ENCODE measurements around the gene GNAL. TPM values are rescaled to one million over a fixed set of nuclear protein-coding genes. Genes with fewer than 3 reads are reported as not detected.

Gene GNAL
- total and polyA plus RNA-seq, 4 donors, result 0.15 to 0.92 (median 0.72) TPM

DNA sequence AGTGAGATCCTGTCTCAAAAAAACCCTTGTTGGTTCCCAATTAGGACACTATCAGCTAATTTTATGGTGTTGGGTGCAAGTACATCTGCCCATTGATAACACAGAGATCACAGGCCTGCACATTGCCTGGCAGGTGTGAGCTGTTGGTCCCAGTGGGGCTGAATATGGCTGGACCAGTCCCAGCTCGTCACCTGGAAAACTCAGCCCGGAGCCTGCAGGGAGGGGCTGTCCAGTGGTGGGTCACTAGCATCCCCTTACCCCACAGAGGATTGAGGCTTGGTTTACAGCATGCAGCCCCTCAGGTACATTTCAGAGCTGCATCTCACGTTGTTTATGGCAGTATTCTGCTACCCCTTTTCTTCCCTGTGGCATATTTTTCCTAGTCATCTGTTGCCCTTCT lies 121.3 kb downstream of the GNAL start:
- WGBS, result 80% methylated on average over 3 of the region's 3 CpGs
- no peak for DNase-seq (ENCODE audit: low spot score)
- no peaks in the 10 kb centered on the region for H3K27me3 ChIP-seq (ENCODE audit: control insufficient read depth in 4 of 4, insufficient read depth in 4 of 4, low read length in 3 of 4)
- H3K27ac ChIP-seq (ENCODE audit: low read depth in 1 of 2, low read length in 2 of 2), result no peak overlapping the region
- no peak for TF ChIP-seq YY1 (IDR thresholded peaks at IDR 0.05)
- no peak for TF ChIP-seq FOXA2 (IDR thresholded peaks at IDR 0.05)
- TF ChIP-seq, protein P1, sequence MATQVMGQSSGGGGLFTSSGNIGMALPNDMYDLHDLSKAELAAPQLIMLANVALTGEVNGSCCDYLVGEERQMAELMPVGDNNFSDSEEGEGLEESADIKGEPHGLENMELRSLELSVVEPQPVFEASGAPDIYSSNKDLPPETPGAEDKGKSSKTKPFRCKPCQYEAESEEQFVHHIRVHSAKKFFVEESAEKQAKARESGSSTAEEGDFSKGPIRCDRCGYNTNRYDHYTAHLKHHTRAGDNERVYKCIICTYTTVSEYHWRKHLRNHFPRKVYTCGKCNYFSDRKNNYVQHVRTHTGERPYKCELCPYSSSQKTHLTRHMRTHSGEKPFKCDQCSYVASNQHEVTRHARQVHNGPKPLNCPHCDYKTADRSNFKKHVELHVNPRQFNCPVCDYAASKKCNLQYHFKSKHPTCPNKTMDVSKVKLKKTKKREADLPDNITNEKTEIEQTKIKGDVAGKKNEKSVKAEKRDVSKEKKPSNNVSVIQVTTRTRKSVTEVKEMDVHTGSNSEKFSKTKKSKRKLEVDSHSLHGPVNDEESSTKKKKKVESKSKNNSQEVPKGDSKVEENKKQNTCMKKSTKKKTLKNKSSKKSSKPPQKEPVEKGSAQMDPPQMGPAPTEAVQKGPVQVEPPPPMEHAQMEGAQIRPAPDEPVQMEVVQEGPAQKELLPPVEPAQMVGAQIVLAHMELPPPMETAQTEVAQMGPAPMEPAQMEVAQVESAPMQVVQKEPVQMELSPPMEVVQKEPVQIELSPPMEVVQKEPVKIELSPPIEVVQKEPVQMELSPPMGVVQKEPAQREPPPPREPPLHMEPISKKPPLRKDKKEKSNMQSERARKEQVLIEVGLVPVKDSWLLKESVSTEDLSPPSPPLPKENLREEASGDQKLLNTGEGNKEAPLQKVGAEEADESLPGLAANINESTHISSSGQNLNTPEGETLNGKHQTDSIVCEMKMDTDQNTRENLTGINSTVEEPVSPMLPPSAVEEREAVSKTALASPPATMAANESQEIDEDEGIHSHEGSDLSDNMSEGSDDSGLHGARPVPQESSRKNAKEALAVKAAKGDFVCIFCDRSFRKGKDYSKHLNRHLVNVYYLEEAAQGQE (IDR thresholded peaks at IDR 0.05), result no peak
- TF ChIP-seq, protein P2, sequence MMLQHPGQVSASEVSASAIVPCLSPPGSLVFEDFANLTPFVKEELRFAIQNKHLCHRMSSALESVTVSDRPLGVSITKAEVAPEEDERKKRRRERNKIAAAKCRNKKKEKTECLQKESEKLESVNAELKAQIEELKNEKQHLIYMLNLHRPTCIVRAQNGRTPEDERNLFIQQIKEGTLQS (IDR thresholded peaks at IDR 0.05), result no peak
- TF ChIP-seq, protein P3, sequence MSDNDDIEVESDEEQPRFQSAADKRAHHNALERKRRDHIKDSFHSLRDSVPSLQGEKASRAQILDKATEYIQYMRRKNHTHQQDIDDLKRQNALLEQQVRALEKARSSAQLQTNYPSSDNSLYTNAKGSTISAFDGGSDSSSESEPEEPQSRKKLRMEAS (IDR thresholded peaks at IDR 0.05), result no peak
- TF ChIP-seq NR2F2 (IDR thresholded peaks at IDR 0.05), result no peak
- TF ChIP-seq, protein P4, sequence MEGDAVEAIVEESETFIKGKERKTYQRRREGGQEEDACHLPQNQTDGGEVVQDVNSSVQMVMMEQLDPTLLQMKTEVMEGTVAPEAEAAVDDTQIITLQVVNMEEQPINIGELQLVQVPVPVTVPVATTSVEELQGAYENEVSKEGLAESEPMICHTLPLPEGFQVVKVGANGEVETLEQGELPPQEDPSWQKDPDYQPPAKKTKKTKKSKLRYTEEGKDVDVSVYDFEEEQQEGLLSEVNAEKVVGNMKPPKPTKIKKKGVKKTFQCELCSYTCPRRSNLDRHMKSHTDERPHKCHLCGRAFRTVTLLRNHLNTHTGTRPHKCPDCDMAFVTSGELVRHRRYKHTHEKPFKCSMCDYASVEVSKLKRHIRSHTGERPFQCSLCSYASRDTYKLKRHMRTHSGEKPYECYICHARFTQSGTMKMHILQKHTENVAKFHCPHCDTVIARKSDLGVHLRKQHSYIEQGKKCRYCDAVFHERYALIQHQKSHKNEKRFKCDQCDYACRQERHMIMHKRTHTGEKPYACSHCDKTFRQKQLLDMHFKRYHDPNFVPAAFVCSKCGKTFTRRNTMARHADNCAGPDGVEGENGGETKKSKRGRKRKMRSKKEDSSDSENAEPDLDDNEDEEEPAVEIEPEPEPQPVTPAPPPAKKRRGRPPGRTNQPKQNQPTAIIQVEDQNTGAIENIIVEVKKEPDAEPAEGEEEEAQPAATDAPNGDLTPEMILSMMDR (IDR thresholded peaks at IDR 0.05; ENCODE audit: low read depth, low read length, missing input control), result no peak
- TF ChIP-seq FOXA1 (IDR thresholded peaks at IDR 0.05), result no peak
- no peak for TF ChIP-seq JUND (IDR thresholded peaks at IDR 0.05)
- no peak for TF ChIP-seq TAF1 (conservative IDR thresholded peaks at IDR 0.05)
- TF ChIP-seq RAD21 (IDR thresholded peaks at IDR 0.05), result no peak
- no peak for TF ChIP-seq HNF4G (IDR thresholded peaks at IDR 0.05)
- TF ChIP-seq SP1 (IDR thresholded peaks at IDR 0.05), result no peak
- TF ChIP-seq, protein P5, sequence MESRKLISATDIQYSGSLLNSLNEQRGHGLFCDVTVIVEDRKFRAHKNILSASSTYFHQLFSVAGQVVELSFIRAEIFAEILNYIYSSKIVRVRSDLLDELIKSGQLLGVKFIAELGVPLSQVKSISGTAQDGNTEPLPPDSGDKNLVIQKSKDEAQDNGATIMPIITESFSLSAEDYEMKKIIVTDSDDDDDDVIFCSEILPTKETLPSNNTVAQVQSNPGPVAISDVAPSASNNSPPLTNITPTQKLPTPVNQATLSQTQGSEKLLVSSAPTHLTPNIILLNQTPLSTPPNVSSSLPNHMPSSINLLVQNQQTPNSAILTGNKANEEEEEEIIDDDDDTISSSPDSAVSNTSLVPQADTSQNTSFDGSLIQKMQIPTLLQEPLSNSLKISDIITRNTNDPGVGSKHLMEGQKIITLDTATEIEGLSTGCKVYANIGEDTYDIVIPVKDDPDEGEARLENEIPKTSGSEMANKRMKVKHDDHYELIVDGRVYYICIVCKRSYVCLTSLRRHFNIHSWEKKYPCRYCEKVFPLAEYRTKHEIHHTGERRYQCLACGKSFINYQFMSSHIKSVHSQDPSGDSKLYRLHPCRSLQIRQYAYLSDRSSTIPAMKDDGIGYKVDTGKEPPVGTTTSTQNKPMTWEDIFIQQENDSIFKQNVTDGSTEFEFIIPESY (IDR thresholded peaks at IDR 0.05), result no peak
- TF ChIP-seq EGR1 (IDR thresholded peaks at IDR 0.05; ENCODE audit: low read depth in 2 of 2), result no peak
- TF ChIP-seq GABPA (IDR thresholded peaks at IDR 0.05 in 1 of 2, conservative IDR thresholded peaks at IDR 0.05 in 1 of 2), result no peak
- no peak for TF ChIP-seq HNF4A (conservative IDR thresholded peaks at IDR 0.05)
- H3K4me3 ChIP-seq (ENCODE audit: low read depth in 1 of 3, low read length in 3 of 3), result no peak overlapping the region
- no peaks in the 10 kb centered on the region for H3K36me3 ChIP-seq (ENCODE audit: control insufficient read depth in 4 of 4, insufficient read depth in 3 of 4, low read depth in 1 of 4, low read length in 3 of 4)
- no peaks in the 10 kb centered on the region for H3K4me1 ChIP-seq (ENCODE audit: control insufficient read depth in 4 of 4, insufficient read depth in 4 of 4, low read length in 3 of 4)
- no peaks in the 10 kb centered on the region for H3K9me3 ChIP-seq (ENCODE audit: control insufficient read depth in 4 of 4, low read length in 3 of 4)
- H3K9ac ChIP-seq (ENCODE audit: low read depth in 1 of 2, low read length in 2 of 2), result no peak overlapping the region

DNA sequence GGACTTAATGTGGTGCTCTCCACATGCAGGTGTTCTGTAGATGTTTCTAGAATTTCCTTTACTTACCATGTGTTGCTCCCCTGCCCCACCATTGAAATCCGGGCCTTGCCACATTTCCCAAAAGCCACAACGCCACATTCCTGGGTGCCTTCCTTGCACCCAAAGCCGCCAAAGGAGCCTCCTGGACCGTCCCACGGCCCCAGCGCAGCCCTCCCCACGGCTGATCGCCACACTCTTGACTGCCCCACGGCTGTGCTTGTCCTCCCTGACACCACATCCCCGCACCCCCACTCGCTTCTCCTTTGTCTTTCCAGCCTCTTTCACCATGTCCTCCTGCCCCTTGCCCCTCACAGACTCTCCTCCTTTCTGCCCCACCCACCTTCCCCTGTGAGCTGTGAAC lies 121.9 kb downstream of the GNAL start:
- no peaks in the 10 kb centered on the region for H3K4me1 ChIP-seq (ENCODE audit: control insufficient read depth in 4 of 4, insufficient read depth in 4 of 4, low read length in 3 of 4)
- 91% methylated on average over 11 of the region's 11 CpGs for WGBS
- no peak overlapping the region for H3K9ac ChIP-seq (ENCODE audit: low read depth in 1 of 2, low read length in 2 of 2)
- no peak for DNase-seq (ENCODE audit: low spot score)
- no peaks in the 10 kb centered on the region for H3K36me3 ChIP-seq (ENCODE audit: control insufficient read depth in 4 of 4, insufficient read depth in 3 of 4, low read depth in 1 of 4, low read length in 3 of 4)
- no peak overlapping the region for H3K4me3 ChIP-seq (ENCODE audit: low read depth in 1 of 3, low read length in 3 of 3)
- no peaks in the 10 kb centered on the region for H3K9me3 ChIP-seq (ENCODE audit: control insufficient read depth in 4 of 4, low read length in 3 of 4)
- H3K27ac ChIP-seq (ENCODE audit: low read depth in 1 of 2, low read length in 2 of 2), result no peak overlapping the region
- no peaks in the 10 kb centered on the region for H3K27me3 ChIP-seq (ENCODE audit: control insufficient read depth in 4 of 4, insufficient read depth in 4 of 4, low read length in 3 of 4)
- no peak for TF ChIP-seq TAF1 (conservative IDR thresholded peaks at IDR 0.05)
- TF ChIP-seq, protein P3 (IDR thresholded peaks at IDR 0.05), result no peak
- no peak for TF ChIP-seq JUND (IDR thresholded peaks at IDR 0.05)
- no peak for TF ChIP-seq EGR1 (IDR thresholded peaks at IDR 0.05; ENCODE audit: low read depth in 2 of 2)
- TF ChIP-seq, protein P1 (IDR thresholded peaks at IDR 0.05), result no peak
- no peak for TF ChIP-seq HNF4A (conservative IDR thresholded peaks at IDR 0.05)
- TF ChIP-seq GABPA (IDR thresholded peaks at IDR 0.05 in 1 of 2, conservative IDR thresholded peaks at IDR 0.05 in 1 of 2), result no peak
- no peak for TF ChIP-seq HNF4G (IDR thresholded peaks at IDR 0.05)
- no peak for TF ChIP-seq RAD21 (IDR thresholded peaks at IDR 0.05)
- TF ChIP-seq RXRA (IDR thresholded peaks at IDR 0.05), result no peak
- no peak for TF ChIP-seq YY1 (IDR thresholded peaks at IDR 0.05)
- no peak for TF ChIP-seq NR2F2 (IDR thresholded peaks at IDR 0.05)

All from liver (tissue), 9 donors.